ENCODE data around the gene AURKAIP1.
"Not testable (repeated sequence)": the region's sequence is repeated elsewhere in the genome, so short reads cannot be mapped to it uniquely, and the experiment has no call there.

- TF ChIP-seq CTCF (IDR thresholded peaks at IDR 0.05; ENCODE audit: low read depth, low read length); EZH2phosphoT487 (IDR thresholded peaks at IDR 0.05; ENCODE audit: low read depth): not testable (repeated sequence)
Measured at GRCh38 chr1:1417396-1417795, 42.4 kb upstream of the AURKAIP1 start.

Data from OCI-LY3 (cell line).